Measurements from ENCODE around the gene CNNM2. TPM values are rescaled to one million over a fixed set of nuclear protein-coding genes. Genes with fewer than 3 reads are reported as not detected.

CNNM2 gene
- polyA plus RNA-seq, 1 of the 3 experiments (the other 2 are of a cell fraction): 4.0 TPM

DNA sequence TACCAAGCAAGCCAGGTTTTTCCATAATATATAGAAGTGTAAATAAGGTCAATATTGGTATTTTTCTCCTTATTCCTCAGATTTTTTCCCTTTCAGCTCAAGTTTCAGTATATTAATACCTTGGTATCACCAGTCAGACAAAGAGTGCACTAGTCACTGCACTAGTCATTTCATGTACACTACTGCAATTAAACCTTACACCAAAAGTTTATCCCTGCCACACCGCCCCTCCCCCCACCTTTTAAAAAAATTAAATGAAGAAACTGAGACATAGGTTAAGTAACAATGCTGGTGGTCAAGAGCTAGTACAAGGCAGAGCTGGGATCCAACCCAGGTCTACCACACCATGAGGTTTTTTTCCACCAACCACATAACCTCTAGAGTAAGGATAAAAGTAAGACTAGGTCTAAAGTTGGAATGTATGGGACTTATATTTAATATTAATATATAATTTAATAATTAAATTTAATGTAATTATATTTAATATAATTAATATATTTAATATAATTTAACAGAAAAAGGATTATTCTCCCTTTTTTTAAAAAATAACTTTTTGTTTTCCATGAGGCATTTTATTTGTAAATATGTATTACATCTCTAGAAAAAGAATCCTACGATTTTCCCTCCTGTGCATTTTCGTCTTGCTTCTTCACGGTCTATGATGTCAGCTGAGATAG lies 206.5 kb downstream of the CNNM2 start:
- H3K9ac ChIP-seq: no peak overlapping the region
- no peaks in the 10 kb centered on the region for H3K9me3 ChIP-seq
- H3K36me3 ChIP-seq (replicated peaks in 1 of 2; ENCODE audit: control insufficient read depth in 1 of 2, insufficient read depth in 2 of 2, low read length in 1 of 2): peaks cover 6 to 32% of the 10 kb centered on the region in 2 experiments
- H3K79me2 ChIP-seq (ENCODE audit: insufficient read depth): peaks cover 21% of the 10 kb centered on the region
- peaks cover 3 to 6% of the 10 kb centered on the region in 2 experiments; a peak in 3 of 4 replicates for H3K4me1 ChIP-seq (ENCODE audit: control insufficient read depth in 1 of 2, insufficient read depth in 2 of 2, low read depth in 1 of 2, low read length in 1 of 2)
- H3K4me3 ChIP-seq (ENCODE audit: low read depth in 2 of 2, low read length in 1 of 2): no peak overlapping the region
- no peak for DNase-seq
- TF ChIP-seq FOXM1 (IDR thresholded peaks at IDR 0.05; ENCODE audit: low read depth): no peak
- TF ChIP-seq, protein P1, sequence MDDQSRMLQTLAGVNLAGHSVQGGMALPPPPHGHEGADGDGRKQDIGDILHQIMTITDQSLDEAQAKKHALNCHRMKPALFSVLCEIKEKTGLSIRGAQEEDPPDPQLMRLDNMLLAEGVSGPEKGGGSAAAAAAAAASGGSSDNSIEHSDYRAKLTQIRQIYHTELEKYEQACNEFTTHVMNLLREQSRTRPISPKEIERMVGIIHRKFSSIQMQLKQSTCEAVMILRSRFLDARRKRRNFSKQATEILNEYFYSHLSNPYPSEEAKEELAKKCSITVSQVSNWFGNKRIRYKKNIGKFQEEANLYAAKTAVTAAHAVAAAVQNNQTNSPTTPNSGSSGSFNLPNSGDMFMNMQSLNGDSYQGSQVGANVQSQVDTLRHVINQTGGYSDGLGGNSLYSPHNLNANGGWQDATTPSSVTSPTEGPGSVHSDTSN (IDR thresholded peaks at IDR 0.05): no peak
- TF ChIP-seq SMC3 (IDR thresholded peaks at IDR 0.05; ENCODE audit: low read depth, low read length): no peak
- no peak for TF ChIP-seq FOSL2 (IDR thresholded peaks at IDR 0.05; ENCODE audit: borderline replicate concordance, low read depth)
- TF ChIP-seq FOXJ3 (CRISPR knock-in tag; IDR thresholded peaks at IDR 0.05): no peak
- TF ChIP-seq, protein P2, sequence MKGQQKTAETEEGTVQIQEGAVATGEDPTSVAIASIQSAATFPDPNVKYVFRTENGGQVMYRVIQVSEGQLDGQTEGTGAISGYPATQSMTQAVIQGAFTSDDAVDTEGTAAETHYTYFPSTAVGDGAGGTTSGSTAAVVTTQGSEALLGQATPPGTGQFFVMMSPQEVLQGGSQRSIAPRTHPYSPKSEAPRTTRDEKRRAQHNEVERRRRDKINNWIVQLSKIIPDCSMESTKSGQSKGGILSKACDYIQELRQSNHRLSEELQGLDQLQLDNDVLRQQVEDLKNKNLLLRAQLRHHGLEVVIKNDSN (IDR thresholded peaks at IDR 0.05; ENCODE audit: borderline replicate concordance, low read depth): no peak
- no peak for TF ChIP-seq RXRA (IDR thresholded peaks at IDR 0.05; ENCODE audit: borderline replicate concordance, low read depth)
- TF ChIP-seq TAF1 (IDR thresholded peaks at IDR 0.05; ENCODE audit: borderline replicate concordance, low read depth, low read length): no peak
- TF ChIP-seq GATA2 (CRISPR knock-in tag; IDR thresholded peaks at IDR 0.05): no peak
- TF ChIP-seq NFIC (IDR thresholded peaks at IDR 0.05; ENCODE audit: borderline replicate concordance): no peak
- no peak for TF ChIP-seq TCF12 (IDR thresholded peaks at IDR 0.05)
- TF ChIP-seq YY1 (IDR thresholded peaks at IDR 0.05; ENCODE audit: low read depth): no peak
- no peak for TF ChIP-seq MXI1 (IDR thresholded peaks at IDR 0.05; ENCODE audit: low read depth, low read length)
- no peak for TF ChIP-seq ELF1 (IDR thresholded peaks at IDR 0.05)
- TF ChIP-seq RCOR1 (IDR thresholded peaks at IDR 0.05; ENCODE audit: low read length): no peak
- TF ChIP-seq GABPA (IDR thresholded peaks at IDR 0.05; ENCODE audit: low read depth): no peak
- no peaks in the 10 kb centered on the region for H3F3A ChIP-seq (replicated peaks; ENCODE audit: insufficient read depth)
- H2AFZ ChIP-seq (ENCODE audit: low read depth): no peak overlapping the region
- no peak overlapping the region for H3K4me2 ChIP-seq
- peaks cover 14% of the 10 kb centered on the region for H4K20me1 ChIP-seq (ENCODE audit: insufficient read depth)
- CTCF ChIA-PET: interaction anchor here (1.0 kb wide), 1 partner anchor 13 kb away, joined by 4 read pairs; no protein-coding TSS in a partner anchor
- WGBS (ENCODE audit: low lambda C conversion rate): 95% methylated on average over 4 of the region's 4 CpGs
- POLR2A ChIA-PET: no interaction called here
- H3K27ac ChIP-seq (ENCODE audit: low read depth in 2 of 2, low read length in 1 of 2): no peak overlapping the region
- no peaks in the 10 kb centered on the region for H3K9me2 ChIP-seq
- H3K27me3 ChIP-seq (ENCODE audit: insufficient read depth): no peaks in the 10 kb centered on the region

Data from SK-N-SH (cell line).